Smooth muscle cell (in vitro differentiated cells): ENCODE measurements around the gene GAB2. TPM values are rescaled to one million over a fixed set of nuclear protein-coding genes. Genes with fewer than 3 reads are reported as not detected.

Source experiments
- DNase-seq: peaks from one replicate; lab custom pipeline; 2025; ENCODE audit not compliant: unreplicated experiment; lab: John Stamatoyannopoulos, UW
- H2AFZ ChIP-seq: fragments of 200-600 bp; sonication (generic); 2 replicates; pipeline ENCODE4 v1.6.0; 2016; ENCODE audit warnings: antibody characterized with exemption, low read depth, mild to moderate bottlenecking
- H3F3A ChIP-seq: fragments of 200-600 bp; sonication (generic); 2 replicates; pipeline ENCODE4 v1.6.0; 2017; ENCODE audit warnings: antibody characterized with exemption, low read depth
- H3K27ac ChIP-seq: fragments of 200-600 bp; sonication (generic); 2 replicates; pipeline ENCODE4 v1.5.1; 2016; ENCODE audit warnings: low read depth, mild to moderate bottlenecking
- H3K27me3 ChIP-seq: fragments of 200-600 bp; sonication (generic); 2 replicates; pipeline ENCODE4 v1.6.1; 2016; ENCODE audit warnings: low read depth, mild to moderate bottlenecking
- H3K36me3 ChIP-seq: fragments of 200-600 bp; sonication (generic); 2 replicates; pipeline ENCODE4 v1.5.1; 2016; ENCODE audit warnings: low read depth
- H3K4me1 ChIP-seq: fragments of 200-600 bp; sonication (generic); 2 replicates; pipeline ENCODE4 v1.5.1; 2016; ENCODE audit warnings: low read depth
- H3K4me2 ChIP-seq: fragments of 200-600 bp; sonication (generic); 2 replicates; pipeline ENCODE4 v1.6.0; 2016; ENCODE audit warnings: mild to moderate bottlenecking
- H3K4me3 ChIP-seq: fragments of 200-600 bp; sonication (generic); 2 replicates; pipeline ENCODE4 v1.5.1; 2016; ENCODE audit warnings: mild to moderate bottlenecking
- H3K79me2 ChIP-seq: fragments of 200-600 bp; sonication (generic); 2 replicates; pipeline ENCODE4 v1.6.0; 2016; ENCODE audit warnings: low read depth, mild to moderate bottlenecking
- H3K9ac ChIP-seq: fragments of 200-600 bp; sonication (generic); 2 replicates; pipeline ENCODE4 v1.6.0; 2016; ENCODE audit warnings: low read depth
- H3K9me3 ChIP-seq: fragments of 200-600 bp; sonication (generic); replicated peaks from 2 replicates; pipeline ENCODE4 v1.5.1; 2016; ENCODE audit warnings: low read depth
- H4K20me1 ChIP-seq: fragments of 200-600 bp; sonication (generic); 2 replicates; pipeline ENCODE4 v1.6.0; 2016; ENCODE audit warnings: low read depth
- WGBS: methylation state at CpG from one replicate; pipeline ENCODE4 v1.1.7; 2016; ENCODE audit warnings: low lambda C conversion rate; 5-methylcytosine and 5-hydroxymethylcytosine counted together
- polyA plus RNA-seq: library from polyadenylated mRNA; unstranded; fragments of >200 nt; fragmentation: Nextera tagmentation; extraction: Ambion mirVana; gene quantifications from 2 replicates; pipeline ENCODE4 v1.2.1, GENCODE V29; 2016
- total RNA-seq: library from RNA; depleted of rRNA; stranded (reverse); fragments of >200 nt; gene quantifications from 2 replicates; pipeline ENCODE4 v1.2.3, GENCODE V29; 2014
- TF ChIP-seq, protein P1 (sequence below): fragments of 200-600 bp; sonication (generic); IDR thresholded peaks from 2 replicates; pipeline ENCODE4 v1.5.1; 2017; ENCODE audit warnings: borderline replicate concordance, mild to moderate bottlenecking, antibody characterized with exemption; ENCODE audit not compliant: insufficient read depth, poor library complexity, severe bottlenecking

Gene GAB2
- total and polyA plus RNA-seq, 2 experiments from 2014 or later = 4.2 to 9.7 TPM

DNA sequence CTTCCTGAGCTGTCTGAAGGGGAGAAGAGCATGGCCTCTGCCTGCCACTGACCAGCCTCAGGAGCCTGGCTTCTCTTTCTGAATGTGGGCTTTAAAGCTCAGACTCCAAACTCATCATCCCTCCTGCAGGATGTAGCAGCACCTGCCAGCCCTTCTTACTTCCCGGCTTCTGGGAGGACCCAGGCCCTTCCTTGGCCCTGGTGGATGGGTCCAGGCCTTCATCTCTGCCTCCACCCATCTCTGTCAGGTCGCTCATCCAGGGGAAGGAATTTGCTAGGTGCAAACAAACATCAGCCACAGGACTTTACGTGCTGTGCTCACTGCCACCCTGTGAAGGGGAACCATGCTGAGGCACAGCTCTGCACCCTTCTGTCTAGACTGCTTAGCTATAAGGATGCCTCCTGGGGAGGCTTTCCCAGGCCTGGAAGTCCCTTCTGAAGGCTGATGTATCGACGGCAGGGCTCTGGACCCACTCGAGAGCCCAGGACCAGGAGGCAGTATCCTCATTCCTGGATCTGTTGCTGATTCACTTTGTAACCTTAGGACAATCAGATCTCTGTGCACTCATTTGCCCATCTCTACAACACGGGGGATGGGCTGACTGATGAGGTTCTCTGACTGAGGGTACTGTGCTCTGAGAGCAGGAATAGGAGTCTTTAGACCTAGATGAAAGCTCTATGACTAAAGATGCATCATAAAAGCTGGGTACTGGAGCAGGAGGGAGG, 198.0 kb downstream of the GAB2 start:
- Histone ChIP-seq H3K4me3 (no peak overlapping the region), H3K79me2 (no peaks in the 10 kb centered on the region), H3K9ac (no peak overlapping the region), H3K9me3 (no peaks in the 10 kb centered on the region), H3K27ac (no peak overlapping the region), H2AFZ (no peak overlapping the region), H3K36me3 (no peaks in the 10 kb centered on the region), H3K4me2 (no peak overlapping the region), H3K27me3 (no peaks in the 10 kb centered on the region), H4K20me1 (no peaks in the 10 kb centered on the region), H3K4me1 (no peaks in the 10 kb centered on the region), H3F3A (no peaks in the 10 kb centered on the region)
- DNase-seq = no peak
- WGBS = 98% methylated on average over 7 of the region's 7 CpGs
- TF ChIP-seq, protein P1, sequence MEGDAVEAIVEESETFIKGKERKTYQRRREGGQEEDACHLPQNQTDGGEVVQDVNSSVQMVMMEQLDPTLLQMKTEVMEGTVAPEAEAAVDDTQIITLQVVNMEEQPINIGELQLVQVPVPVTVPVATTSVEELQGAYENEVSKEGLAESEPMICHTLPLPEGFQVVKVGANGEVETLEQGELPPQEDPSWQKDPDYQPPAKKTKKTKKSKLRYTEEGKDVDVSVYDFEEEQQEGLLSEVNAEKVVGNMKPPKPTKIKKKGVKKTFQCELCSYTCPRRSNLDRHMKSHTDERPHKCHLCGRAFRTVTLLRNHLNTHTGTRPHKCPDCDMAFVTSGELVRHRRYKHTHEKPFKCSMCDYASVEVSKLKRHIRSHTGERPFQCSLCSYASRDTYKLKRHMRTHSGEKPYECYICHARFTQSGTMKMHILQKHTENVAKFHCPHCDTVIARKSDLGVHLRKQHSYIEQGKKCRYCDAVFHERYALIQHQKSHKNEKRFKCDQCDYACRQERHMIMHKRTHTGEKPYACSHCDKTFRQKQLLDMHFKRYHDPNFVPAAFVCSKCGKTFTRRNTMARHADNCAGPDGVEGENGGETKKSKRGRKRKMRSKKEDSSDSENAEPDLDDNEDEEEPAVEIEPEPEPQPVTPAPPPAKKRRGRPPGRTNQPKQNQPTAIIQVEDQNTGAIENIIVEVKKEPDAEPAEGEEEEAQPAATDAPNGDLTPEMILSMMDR = no peak

DNA sequence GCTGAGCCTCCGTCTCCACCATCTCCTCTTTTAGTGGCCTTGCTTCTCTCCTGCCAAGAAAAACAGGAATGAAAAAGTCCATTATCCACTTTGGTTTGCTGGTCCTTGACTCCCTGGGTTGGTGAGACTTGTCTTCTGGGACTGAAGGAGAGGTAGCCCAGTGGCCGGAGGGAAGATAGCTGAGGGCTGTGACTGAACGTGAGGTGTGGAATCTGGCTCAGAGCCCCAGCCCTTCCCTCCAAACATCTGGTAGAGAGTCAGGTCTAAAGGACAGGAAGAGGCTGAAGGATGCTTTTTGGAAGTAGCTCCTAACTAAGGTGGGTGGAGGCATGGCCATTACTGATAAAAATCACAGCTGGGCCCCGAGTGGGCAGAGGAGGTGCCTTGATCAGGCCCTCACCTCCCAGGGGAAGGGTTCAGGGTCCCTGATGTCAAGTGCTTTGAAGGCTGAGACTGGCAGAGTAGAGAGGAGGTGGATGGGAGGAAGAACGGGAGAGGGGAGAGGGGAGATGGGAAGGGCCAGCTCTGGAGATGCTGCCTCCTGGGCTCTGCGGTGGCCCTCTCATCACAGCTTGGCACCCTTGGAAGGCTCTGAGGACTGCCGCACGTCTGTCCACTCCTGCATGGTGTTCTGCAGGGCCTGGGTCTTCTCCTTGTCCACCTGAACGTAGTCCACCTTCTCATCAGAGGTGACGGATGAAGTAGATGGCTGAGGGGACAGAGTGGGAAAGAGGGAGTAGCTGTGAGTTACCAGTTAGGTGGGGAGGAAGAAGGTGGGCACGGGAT, 198.7 kb downstream of the GAB2 start:
- no peaks in the 10 kb centered on the region for H4K20me1 ChIP-seq
- TF ChIP-seq, protein P1 = no peak
- no peak overlapping the region for H3K4me3 ChIP-seq
- H2AFZ ChIP-seq = no peak overlapping the region
- no peaks in the 10 kb centered on the region for H3K36me3 ChIP-seq
- WGBS = 97% methylated on average over 11 of the region's 11 CpGs
- H3F3A ChIP-seq = no peaks in the 10 kb centered on the region
- no peaks in the 10 kb centered on the region for H3K4me1 ChIP-seq
- H3K27ac ChIP-seq = no peak overlapping the region
- DNase-seq = no peak
- no peaks in the 10 kb centered on the region for H3K27me3 ChIP-seq
- H3K9me3 ChIP-seq = no peaks in the 10 kb centered on the region
- no peak overlapping the region for H3K4me2 ChIP-seq
- H3K9ac ChIP-seq = no peak overlapping the region
- H3K79me2 ChIP-seq = no peaks in the 10 kb centered on the region

- no peak for DNase-seq
- peaks cover 9% of the 10 kb centered on the region for H4K20me1 ChIP-seq
- H3K27ac ChIP-seq = no peak overlapping the region
- H3K4me2 ChIP-seq = no peak overlapping the region
- TF ChIP-seq, protein P1 = no peak
- no peaks in the 10 kb centered on the region for H3F3A ChIP-seq
- no peaks in the 10 kb centered on the region for H3K79me2 ChIP-seq
- H3K27me3 ChIP-seq = no peaks in the 10 kb centered on the region
- H3K9ac ChIP-seq = no peak overlapping the region
- WGBS = 99% methylated on average over 14 of the region's 14 CpGs
- no peak overlapping the region for H2AFZ ChIP-seq
- H3K9me3 ChIP-seq = no peaks in the 10 kb centered on the region
- H3K4me1 ChIP-seq = no peaks in the 10 kb centered on the region
- no peak overlapping the region for H3K4me3 ChIP-seq
- H3K36me3 ChIP-seq = no peaks in the 10 kb centered on the region
These were observed 199.7 kb downstream of the GAB2 start for GRCh38 chr11:78217650-78218541.
